ENCODE results near the gene REEP1. TPM values are rescaled to one million over a fixed set of nuclear protein-coding genes. Genes with fewer than 3 reads are reported as not detected.

Gene REEP1
- total and polyA plus RNA-seq, 2 of the 13 experiments (the other 11 are each of a cell fraction or from before 2014, with no cell fraction given) = 0.27 TPM; not detected in 1

GRCh38 chr2:86286516-86286915 is 50.9 kb downstream of the REEP1 start:
- Histone ChIP-seq H3K9me3 (ENCODE audit: low read length) (no peaks in the 10 kb centered on the region), H3K79me2 (ENCODE audit: insufficient read depth, low read length) (no peaks in the 10 kb centered on the region), H3K27me3 (ENCODE audit: control insufficient read depth in 1 of 2, insufficient read depth in 2 of 2, low read length in 2 of 2) (peaks cover 8 to 34% of the 10 kb centered on the region in 2 experiments; a peak in 3 of 5 replicates), H3K27ac (ENCODE audit: extremely low read length, insufficient read depth, low read length) (no peak overlapping the region), H4K20me1 (ENCODE audit: insufficient read depth, low read length) (no peaks in the 10 kb centered on the region), H3K36me3 (replicated peaks in 1 of 2; ENCODE audit: control insufficient read depth in 1 of 2, insufficient read depth in 2 of 2, low read length in 2 of 2) (no peaks in the 10 kb centered on the region), H2AFZ (ENCODE audit: low read length) (no peak overlapping the region), H3K4me2 (ENCODE audit: low read depth, low read length) (no peak overlapping the region), H3K4me3 (replicated peaks in 1 of 3; ENCODE audit: insufficient read depth in 1 of 3, low read depth in 2 of 3, low read length in 3 of 3) (no peak overlapping the region), H3K9ac (ENCODE audit: insufficient read depth, low read depth, low read length) (no peak overlapping the region), H3K4me1 (ENCODE audit: insufficient read depth, low read length) (no peaks in the 10 kb centered on the region; the same call in 1 of the 2 replicates)
- ChIA-PET POLR2A (no interaction called here), CTCF (ENCODE audit: low intra/inter-chr PET ratio, low total read pairs) (no interaction called here)
- DNase-seq (ENCODE audit: low spot score) (no peak), ATAC-seq (no peak), FAIRE-seq (no peak)
- BruUV-seq (replicated peaks) = no TSS peak
- TF ChIP-seq SRSF1 (optimal IDR thresholded peaks at IDR 0.05; ENCODE audit: low read depth, low read length) = no peak
- peak; percentile 19 to 26; a peak in 2 of 4 replicates for TF ChIP-seq MAFK (conservative IDR thresholded peaks at IDR 0.05 in 1 of 2, IDR thresholded peaks at IDR 0.05 in 1 of 2; ENCODE audit: low read length in 2 of 2)
- 42% methylated on average over 3 of the region's 3 CpGs for WGBS (ENCODE audit: low lambda C conversion rate)
- intact Hi-C loops (cut with micrococcal nuclease; ENCODE audit: unreplicated experiment) = no loop called here
- in situ Hi-C loops (cut with HindIII; ENCODE audit: extremely low pct_ligation_motif_present, low pct_unique_long_range_greater_than_20kb) = no loop called here

GRCh38 chr2:86285981-86286380 is 51.4 kb downstream of the REEP1 start:
- intact Hi-C loops (cut with micrococcal nuclease; ENCODE audit: unreplicated experiment) (no loop called here), in situ Hi-C loops (cut with HindIII; ENCODE audit: extremely low pct_ligation_motif_present, low pct_unique_long_range_greater_than_20kb) (no loop called here)
- Histone ChIP-seq H3K4me3 (replicated peaks in 1 of 3; ENCODE audit: insufficient read depth in 1 of 3, low read depth in 2 of 3, low read length in 3 of 3) (no peak overlapping the region), H4K20me1 (ENCODE audit: insufficient read depth, low read length) (no peaks in the 10 kb centered on the region), H3K4me2 (ENCODE audit: low read depth, low read length) (no peak overlapping the region), H2AFZ (ENCODE audit: low read length) (no peak overlapping the region), H3K4me1 (ENCODE audit: insufficient read depth, low read length) (no peaks in the 10 kb centered on the region; the same call in 1 of the 2 replicates), H3K36me3 (replicated peaks in 1 of 2; ENCODE audit: control insufficient read depth in 1 of 2, insufficient read depth in 2 of 2, low read length in 2 of 2) (no peaks in the 10 kb centered on the region), H3K79me2 (ENCODE audit: insufficient read depth, low read length) (no peaks in the 10 kb centered on the region), H3K9me3 (ENCODE audit: low read length) (no peaks in the 10 kb centered on the region), H3K27me3 (ENCODE audit: control insufficient read depth in 1 of 2, insufficient read depth in 2 of 2, low read length in 2 of 2) (peaks cover 8 to 34% of the 10 kb centered on the region in 2 experiments; a peak in 3 of 5 replicates), H3K27ac (ENCODE audit: extremely low read length, insufficient read depth, low read length) (no peak overlapping the region), H3K9ac (ENCODE audit: insufficient read depth, low read depth, low read length) (no peak overlapping the region)
- CTCF ChIA-PET (ENCODE audit: low intra/inter-chr PET ratio, low total read pairs) = no interaction called here
- ATAC-seq (no peak), DNase-seq (ENCODE audit: low spot score) (no peak), FAIRE-seq (no peak)
- 33% methylated on average over 7 of the region's 7 CpGs for WGBS (ENCODE audit: low lambda C conversion rate)
- no TSS peak for BruUV-seq (replicated peaks)
- POLR2A ChIA-PET = no interaction called here
- no peak for TF ChIP-seq DNMT3B (CRISPR knock-in tag; conservative IDR thresholded peaks at IDR 0.05)
- TF ChIP-seq ZNF432 (CRISPR knock-in tag; IDR thresholded peaks at IDR 0.05; ENCODE audit: borderline replicate concordance) = no peak
- TF ChIP-seq SKI (IDR thresholded peaks at IDR 0.05; ENCODE audit: partially characterized antibody) = no peak
- no peak for TF ChIP-seq THAP9 (CRISPR knock-in tag; IDR thresholded peaks at IDR 0.05; ENCODE audit: borderline replicate concordance)
- TF ChIP-seq ZNF446 (CRISPR knock-in tag; IDR thresholded peaks at IDR 0.05) = no peak
- no peak for TF ChIP-seq SMAD1 (CRISPR knock-in tag; IDR thresholded peaks at IDR 0.05; ENCODE audit: borderline replicate concordance, low read depth)
- no peak for TF ChIP-seq TBL1XR1 (IDR thresholded peaks at IDR 0.05; ENCODE audit: borderline replicate concordance, low read length, partially characterized antibody)
- TF ChIP-seq PHF8 (CRISPR knock-in tag; IDR thresholded peaks at IDR 0.05) = no peak
- no peak for TF ChIP-seq ZSCAN9 (CRISPR knock-in tag; IDR thresholded peaks at IDR 0.05; ENCODE audit: borderline replicate concordance)
